Skeletal muscle tissue (tissue), 4 donors: ENCODE measurements around the gene SPATC1L. TPM values are rescaled to one million over a fixed set of nuclear protein-coding genes. Genes with fewer than 3 reads are reported as not detected.

Experiments used
- H3K27ac ChIP-seq: one replicate; pipeline ENCODE4 v1.7.0; 2013; ENCODE audit warnings: mild to moderate bottlenecking, low read depth, low read length, inconsistent platforms
- H3K27me3 ChIP-seq, 3 donors: one replicate each; pipeline ENCODE4 v1.7.0; 2013; ENCODE audit warnings: low read length in 3 of 3; ENCODE audit not compliant: control insufficient read depth in 3 of 3, insufficient read depth in 3 of 3
- H3K36me3 ChIP-seq, 3 donors: one replicate each; pipeline ENCODE4 v1.7.0; 2013; ENCODE audit warnings: low read length in 3 of 3; ENCODE audit not compliant: control insufficient read depth in 3 of 3, insufficient read depth in 3 of 3
- H3K4me1 ChIP-seq, 3 donors: one replicate each; pipeline ENCODE4 v1.7.0; 2013; ENCODE audit warnings: low read length in 3 of 3, mild to moderate bottlenecking in 3 of 3; ENCODE audit not compliant: control insufficient read depth in 3 of 3, insufficient read depth in 3 of 3
- H3K4me3 ChIP-seq, 3 donors: one replicate each; pipeline ENCODE4 v1.7.0; 2013; ENCODE audit warnings: low read length in 3 of 3
- H3K9ac ChIP-seq, 3 donors: one replicate each; pipeline ENCODE4 v1.7.0; 2013; ENCODE audit warnings: low read length in 3 of 3, mild to moderate bottlenecking in 3 of 3, moderate library complexity in 2 of 3, low read depth in 1 of 3
- H3K9me3 ChIP-seq, 3 donors: one replicate each; pipeline ENCODE4 v1.7.0; 2013; ENCODE audit warnings: low read length in 3 of 3; ENCODE audit not compliant: control insufficient read depth in 3 of 3
- total RNA-seq: library from RNA; depleted of rRNA; stranded (reverse); fragments of >200 nt; gene quantifications from one replicate; pipeline ENCODE4 v1.2.3, GENCODE V29; 2014
- donor health status: Osteomylitis.

Gene SPATC1L
- total RNA-seq, 1 donor from 2014 or later, result 1.6 TPM

DNA sequence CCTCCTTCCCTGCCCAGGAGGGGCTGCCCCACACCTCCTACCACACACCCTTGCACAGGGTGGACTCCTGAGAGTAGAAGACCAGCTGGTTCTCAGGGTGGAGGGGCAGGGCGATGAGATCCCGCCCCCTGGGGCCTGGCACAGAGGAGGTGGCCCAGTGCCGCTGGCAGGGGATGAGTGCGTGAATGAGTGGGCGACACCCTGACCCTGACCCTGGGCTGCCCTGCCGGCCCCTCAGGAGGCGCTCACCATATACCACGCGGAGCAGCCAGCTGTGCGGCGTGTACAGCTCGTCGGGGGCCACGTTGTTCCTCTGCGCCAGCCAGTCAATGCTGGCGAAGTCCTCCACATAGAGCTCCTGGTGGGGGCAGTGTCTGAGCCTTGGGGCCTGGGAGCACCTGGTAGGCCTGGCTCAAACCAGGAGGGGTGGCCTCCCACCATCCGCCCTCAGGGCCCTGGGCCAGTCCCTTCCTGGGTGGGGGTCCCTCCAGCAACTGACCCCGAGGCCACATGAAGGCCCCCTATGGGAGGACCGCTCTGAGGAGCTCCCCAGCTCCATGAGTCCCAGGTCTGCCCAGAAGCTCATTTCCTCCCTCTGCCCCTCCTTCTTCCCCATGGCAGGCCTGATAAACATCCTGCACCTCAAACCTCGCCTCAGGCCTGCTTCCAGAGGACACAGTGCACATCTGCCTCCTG is 31.3 kb upstream of the SPATC1L start:
- H3K36me3 ChIP-seq, result peaks cover 48 to 61% (median 57%) of the 10 kb centered on the region in 3 donors
- no peaks in the 10 kb centered on the region for H3K9me3 ChIP-seq
- no peak overlapping the region for H3K27ac ChIP-seq
- H3K4me3 ChIP-seq, result no peak overlapping the region
- H3K4me1 ChIP-seq, result peaks cover 4 to 18% (median 16%) of the 10 kb centered on the region in 3 donors
- H3K9ac ChIP-seq, result no peak overlapping the region
- H3K27me3 ChIP-seq, result no peaks in the 10 kb centered on the region

DNA sequence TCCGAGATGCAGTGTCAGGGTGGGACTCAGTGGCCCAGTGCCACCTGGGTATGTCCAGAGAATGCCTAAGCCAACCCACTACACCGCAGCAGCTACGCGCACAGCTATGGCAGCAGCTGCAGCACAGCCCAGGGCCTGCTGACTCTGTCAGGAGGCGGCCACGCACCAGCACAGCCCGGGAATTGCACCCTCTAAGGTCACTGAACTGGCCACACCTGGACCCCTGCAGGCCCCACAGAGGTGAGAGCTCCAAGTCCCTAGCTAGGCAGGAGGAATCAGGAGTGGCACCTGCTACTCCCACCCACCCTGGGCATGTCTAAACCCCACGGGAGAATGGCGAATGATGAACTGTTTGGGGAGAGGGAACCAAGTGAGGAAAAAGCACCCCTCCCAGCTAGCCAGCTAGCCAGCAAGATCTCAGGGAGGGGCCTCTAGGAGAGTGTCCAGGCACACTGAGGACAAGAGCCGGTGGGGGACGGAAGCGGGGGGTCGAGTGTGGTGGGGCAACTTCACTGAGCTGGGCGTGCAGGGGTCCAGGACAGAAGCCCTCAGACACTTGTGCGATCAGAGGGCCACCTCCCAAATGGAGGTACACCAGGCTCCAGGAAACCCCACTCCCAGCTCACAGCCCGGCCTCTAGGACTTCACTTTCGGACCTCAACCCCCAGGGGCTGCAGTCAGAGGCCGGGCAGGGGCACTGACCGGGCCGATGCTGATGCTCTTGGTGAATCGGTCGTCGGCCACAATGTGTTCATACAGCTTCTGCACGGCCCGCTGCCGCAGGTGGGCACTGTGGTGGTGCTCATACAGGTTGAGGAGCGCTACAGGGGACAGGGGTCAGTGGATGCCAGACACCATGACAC is 30.4 kb upstream of the SPATC1L start:
- Histone ChIP-seq H3K4me1 (peaks cover 0 to 9% (median 7%) of the 10 kb centered on the region in 3 donors), H3K4me3 (no peak overlapping the region), H3K9me3 (no peaks in the 10 kb centered on the region), H3K27ac (no peak overlapping the region), H3K27me3 (no peaks in the 10 kb centered on the region), H3K9ac (no peak overlapping the region), H3K36me3 (peaks cover 43 to 59% (median 51%) of the 10 kb centered on the region in 3 donors)

DNA sequence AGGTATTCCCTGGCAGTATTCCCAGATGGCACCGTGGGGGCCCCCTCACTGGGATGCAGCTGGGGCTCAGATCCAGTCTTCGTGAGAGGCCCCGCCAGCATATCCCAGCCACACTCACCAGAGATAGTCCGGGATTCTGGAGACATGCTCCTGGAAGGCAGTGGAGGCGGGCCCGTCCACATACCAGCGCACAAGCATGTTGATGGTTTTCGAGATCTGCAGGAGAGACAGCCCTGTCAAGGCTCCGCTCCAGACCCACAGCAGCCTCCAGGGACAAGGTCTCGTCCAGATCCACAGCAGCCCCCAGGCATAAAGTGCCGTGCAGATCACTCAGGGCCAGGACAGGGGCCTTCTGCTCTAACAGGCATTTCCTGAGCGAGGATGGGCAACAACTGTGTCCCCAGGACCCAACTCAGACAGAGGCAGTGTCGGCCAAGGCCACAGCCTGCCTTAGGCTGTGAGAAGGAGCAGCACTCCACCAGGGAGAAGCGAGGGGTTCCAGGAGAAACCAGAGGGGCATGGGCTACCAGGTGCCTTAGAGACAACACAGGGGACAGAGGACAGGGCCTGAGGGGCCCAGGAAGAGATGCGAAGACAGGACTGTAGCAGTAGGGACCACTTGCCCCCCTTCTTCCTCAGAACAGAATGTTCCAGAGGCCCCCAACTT is 29.5 kb upstream of the SPATC1L start:
- H3K27me3 ChIP-seq, result no peaks in the 10 kb centered on the region
- no peak overlapping the region for H3K4me3 ChIP-seq
- peaks cover 0 to under 1% (median 0%) of the 10 kb centered on the region in 3 donors for H3K4me1 ChIP-seq
- no peaks in the 10 kb centered on the region for H3K9me3 ChIP-seq
- H3K27ac ChIP-seq, result no peak overlapping the region
- no peak overlapping the region for H3K9ac ChIP-seq
- peaks cover 38 to 59% (median 54%) of the 10 kb centered on the region in 3 donors for H3K36me3 ChIP-seq

DNA sequence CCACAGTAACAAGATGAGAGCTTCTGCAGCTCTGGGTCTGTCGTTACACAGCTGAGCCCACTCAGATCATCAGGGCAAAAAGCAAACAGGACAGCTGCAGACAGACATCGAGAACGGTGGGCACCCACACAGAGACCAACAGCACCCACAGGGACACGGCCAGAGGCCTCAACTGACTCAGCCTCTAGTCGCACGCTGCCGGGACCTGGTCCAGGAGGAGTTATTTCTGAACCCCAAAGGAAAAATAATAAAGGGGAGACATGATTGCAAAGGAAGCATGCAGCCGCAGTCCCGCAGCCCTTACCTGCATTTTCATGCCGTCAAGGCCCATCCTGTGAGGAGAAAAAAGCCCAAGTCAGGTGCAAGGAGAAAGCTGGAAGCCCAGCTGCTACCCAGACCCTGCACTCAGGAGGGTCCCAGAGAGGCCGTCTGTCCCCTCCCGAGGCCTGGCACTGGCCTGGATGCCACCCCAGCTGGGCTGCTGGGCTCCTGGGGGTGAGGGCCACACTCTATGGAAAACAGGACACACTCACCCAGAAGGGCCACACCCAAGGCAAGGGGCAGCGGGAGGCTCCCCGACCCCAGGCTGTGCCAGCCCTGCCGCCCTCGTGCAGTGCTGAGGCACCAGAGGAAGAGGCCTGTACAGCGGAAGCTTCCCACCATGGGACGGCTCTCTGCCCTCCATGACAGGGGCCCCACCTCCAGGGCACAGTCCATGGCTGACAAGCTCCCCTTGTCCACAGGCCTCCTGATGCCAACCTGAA is 28.6 kb upstream of the SPATC1L start:
- Histone ChIP-seq H3K9me3 (no peaks in the 10 kb centered on the region), H3K9ac (no peak overlapping the region), H3K27me3 (no peaks in the 10 kb centered on the region), H3K4me1 (no peaks in the 10 kb centered on the region), H3K4me3 (no peak overlapping the region), H3K27ac (no peak overlapping the region), H3K36me3 (peaks cover 42 to 67% (median 60%) of the 10 kb centered on the region in 3 donors)

DNA sequence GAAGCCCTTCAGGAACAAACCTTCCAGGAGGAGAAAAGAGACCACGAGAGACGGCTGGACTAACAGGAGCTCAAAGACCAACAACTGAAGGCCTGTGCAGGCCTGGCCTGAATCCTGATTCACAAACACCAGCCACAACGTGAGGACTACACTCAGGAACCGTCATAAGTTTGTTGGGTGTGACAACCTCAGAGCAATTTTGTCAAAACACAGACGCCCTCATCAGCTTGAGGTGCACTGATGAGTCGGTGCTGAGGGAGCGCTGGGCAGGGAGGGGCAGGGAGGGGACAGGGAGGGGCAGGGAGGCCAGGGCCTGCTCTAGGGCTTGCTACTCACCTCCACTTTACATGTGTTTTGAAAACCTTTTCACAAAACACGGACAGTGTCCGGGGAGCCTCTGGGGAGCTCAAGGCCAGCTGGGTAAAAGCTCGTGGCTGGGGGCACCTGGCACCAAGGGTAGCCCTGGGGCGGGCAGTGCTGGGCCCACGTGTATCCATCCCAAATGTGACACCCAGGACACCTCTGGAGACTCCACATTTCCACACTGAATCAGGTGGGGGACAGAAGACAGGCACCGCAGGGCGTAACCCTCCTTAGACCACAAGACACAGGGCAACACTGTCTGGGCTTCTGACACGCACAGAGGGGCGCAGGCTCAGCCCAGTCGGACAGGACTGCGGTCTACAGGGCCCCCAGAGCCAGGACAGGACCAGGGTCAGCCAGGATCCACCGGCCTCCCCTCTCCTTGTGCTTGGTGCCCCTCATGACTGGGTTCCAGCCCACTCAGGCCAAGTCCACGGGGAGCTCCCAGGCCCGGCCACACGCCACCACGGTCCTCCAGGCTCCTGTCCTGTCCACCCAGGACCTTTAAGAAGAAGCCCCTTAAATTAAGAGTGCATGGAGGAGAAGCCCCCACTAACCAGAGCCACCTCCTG is 27.8 kb upstream of the SPATC1L start:
- Histone ChIP-seq H3K27ac (no peak overlapping the region), H3K36me3 (peaks cover 51 to 72% (median 69%) of the 10 kb centered on the region in 3 donors), H3K9me3 (no peaks in the 10 kb centered on the region), H3K27me3 (no peaks in the 10 kb centered on the region), H3K4me3 (no peak overlapping the region), H3K9ac (no peak overlapping the region), H3K4me1 (no peaks in the 10 kb centered on the region)

DNA sequence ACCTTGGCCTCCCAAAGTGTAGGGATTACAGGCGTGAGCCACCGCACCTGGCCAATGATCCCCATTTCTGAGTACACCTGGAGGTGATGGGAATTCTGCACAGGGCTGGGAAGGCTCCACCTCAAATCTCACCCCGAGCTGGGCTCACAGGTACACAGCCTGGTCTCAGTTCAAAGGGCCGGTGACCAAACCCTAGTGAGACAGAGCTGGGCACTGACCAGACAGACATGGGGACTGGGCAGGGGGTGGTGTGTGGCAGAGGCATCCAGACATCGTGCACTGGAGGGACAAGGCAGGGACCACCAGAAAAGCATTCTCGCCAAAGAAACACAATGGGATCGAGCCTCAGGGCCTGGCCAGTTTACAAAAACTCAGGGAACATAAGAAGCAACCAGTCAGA is 27.1 kb upstream of the SPATC1L start:
- Histone ChIP-seq H3K4me3 (no peak overlapping the region), H3K36me3 (peaks cover 54 to 75% (median 72%) of the 10 kb centered on the region in 3 donors), H3K27ac (no peak overlapping the region), H3K27me3 (no peaks in the 10 kb centered on the region), H3K4me1 (no peaks in the 10 kb centered on the region), H3K9me3 (no peaks in the 10 kb centered on the region), H3K9ac (no peak overlapping the region)

DNA sequence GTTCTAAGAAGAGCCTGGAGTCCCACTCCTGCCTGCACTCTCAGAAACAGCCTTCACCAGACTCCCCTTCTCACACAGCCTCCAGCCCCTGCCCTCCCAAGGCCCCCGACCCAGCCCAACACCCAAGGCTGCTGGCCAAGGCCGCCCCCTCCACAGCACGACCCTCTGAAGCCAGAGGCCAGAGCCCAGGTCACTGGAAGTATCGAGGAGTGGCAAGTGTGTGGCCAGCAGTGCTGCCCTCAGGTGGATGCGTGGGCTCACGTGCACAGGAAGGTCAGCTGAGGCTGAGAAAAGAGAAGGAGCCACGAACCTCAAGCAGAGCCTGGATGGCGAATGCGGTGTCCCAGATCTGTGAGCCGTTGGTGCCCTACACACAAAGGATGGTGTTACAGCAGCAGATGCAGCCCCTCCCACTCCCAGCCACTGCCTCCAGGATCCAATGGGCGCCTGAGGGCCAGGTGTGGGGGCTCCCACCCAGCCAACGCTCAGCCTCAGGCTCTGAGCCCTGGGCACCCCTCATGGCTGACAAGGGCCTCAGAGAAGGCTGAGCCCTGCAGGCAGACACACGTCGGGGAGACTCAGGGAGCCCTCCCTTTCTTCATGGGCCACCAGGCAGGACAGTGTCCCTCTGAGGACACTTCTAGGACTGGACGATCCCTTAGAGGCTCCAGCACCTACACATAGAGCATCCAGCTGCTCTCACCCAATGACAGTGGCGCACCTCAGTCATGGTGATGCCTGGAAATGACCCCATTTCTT is 26.3 kb upstream of the SPATC1L start:
- H3K27ac ChIP-seq, result no peak overlapping the region
- H3K4me3 ChIP-seq, result no peak overlapping the region
- no peaks in the 10 kb centered on the region for H3K27me3 ChIP-seq
- H3K9me3 ChIP-seq, result no peaks in the 10 kb centered on the region
- no peaks in the 10 kb centered on the region for H3K4me1 ChIP-seq
- no peak overlapping the region for H3K9ac ChIP-seq
- peaks cover 57 to 75% (median 72%) of the 10 kb centered on the region in 3 donors for H3K36me3 ChIP-seq

DNA sequence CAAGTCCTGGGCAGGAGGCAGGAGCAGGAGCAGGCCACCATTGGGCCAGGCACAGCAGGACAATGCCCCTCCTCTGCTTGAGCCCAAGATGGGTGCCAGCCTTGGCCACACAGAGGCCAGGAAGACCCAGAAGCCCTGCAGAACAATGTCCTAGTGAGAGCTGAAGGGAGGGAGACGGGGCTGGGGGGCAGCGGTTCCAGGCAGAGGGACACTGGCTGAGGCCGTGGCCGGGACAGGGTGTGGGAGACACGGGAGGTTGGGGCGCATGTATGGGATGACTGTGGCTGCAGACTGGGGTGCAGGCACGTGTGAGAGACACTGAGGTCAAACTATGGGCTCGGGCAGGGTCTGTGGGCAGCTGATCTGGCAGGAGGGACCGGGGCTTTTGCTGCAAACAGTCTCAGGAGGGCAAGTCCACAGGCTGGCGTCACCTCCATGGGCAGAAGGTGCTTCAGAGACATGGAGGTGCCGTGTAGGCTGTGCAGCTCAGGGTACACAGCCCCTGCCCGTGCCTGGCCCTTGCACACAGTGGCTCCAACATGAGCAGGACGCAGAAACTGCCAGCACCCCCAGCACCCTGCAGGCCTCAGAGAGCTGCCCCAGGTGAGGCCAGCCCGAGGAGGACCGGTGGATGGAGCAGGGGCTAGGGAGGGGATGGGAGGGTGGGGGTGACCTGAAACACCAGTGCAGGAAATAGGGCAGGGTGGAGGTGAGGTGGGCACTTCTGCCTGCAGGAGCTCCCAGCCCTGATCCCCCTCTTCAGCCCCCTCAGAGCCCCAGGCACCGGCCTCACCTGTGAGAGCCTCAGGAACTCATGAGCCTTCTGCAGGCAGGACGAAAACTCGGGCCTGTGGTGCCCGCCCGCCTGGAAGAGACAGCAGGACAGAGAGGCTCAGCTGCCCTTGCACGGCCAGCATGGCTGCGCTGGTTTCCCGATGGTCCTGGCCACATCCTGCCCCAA is 24.8 kb upstream of the SPATC1L start:
- H3K9me3 ChIP-seq, result no peaks in the 10 kb centered on the region
- no peak overlapping the region for H3K4me3 ChIP-seq
- no peaks in the 10 kb centered on the region for H3K4me1 ChIP-seq
- H3K27me3 ChIP-seq, result no peaks in the 10 kb centered on the region
- H3K36me3 ChIP-seq, result peaks cover 60 to 75% (median 66%) of the 10 kb centered on the region in 3 donors
- no peak overlapping the region for H3K27ac ChIP-seq
- no peak overlapping the region for H3K9ac ChIP-seq
